B cell (primary cell): ENCODE data around the gene CCDC179.

ENCODE experiments used
- EZH2 ChIP-seq: IDR thresholded peaks from 2 replicates; pipeline ENCODE4 v1.6.1; 2012; ENCODE audit warnings: borderline replicate concordance, low read depth, mild to moderate bottlenecking, moderate library complexity, low read length; ENCODE audit not compliant: insufficient read depth, poor library complexity, severe bottlenecking
- TF ChIP-seq, protein P1 (sequence below): fragments of 200-600 bp; IDR thresholded peaks from one replicate; pipeline ENCODE4 v1.8.0; 2022; ENCODE audit warnings: antibody characterized with exemption, mild to moderate bottlenecking

DNA sequence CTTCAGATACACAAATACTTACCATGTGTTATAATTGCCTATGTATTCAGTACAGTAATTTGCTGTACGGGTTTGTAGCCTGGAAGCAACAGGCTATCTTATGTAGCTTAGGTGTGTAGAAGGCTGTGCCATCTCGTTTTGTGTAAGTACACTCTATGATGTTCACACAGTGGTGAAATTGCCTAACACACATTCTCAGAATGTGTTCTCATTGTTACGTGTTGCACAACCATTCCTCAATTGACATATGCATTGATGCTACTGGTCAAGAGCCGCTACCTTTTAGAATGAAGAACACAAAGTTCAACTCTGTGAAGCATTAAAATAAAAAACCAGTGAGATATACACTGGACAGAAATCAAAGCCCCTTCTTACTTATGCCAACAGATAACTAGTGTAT, 57.4 kb downstream of the CCDC179 start:
- TF ChIP-seq EZH2 = no peak
- TF ChIP-seq, protein P1, sequence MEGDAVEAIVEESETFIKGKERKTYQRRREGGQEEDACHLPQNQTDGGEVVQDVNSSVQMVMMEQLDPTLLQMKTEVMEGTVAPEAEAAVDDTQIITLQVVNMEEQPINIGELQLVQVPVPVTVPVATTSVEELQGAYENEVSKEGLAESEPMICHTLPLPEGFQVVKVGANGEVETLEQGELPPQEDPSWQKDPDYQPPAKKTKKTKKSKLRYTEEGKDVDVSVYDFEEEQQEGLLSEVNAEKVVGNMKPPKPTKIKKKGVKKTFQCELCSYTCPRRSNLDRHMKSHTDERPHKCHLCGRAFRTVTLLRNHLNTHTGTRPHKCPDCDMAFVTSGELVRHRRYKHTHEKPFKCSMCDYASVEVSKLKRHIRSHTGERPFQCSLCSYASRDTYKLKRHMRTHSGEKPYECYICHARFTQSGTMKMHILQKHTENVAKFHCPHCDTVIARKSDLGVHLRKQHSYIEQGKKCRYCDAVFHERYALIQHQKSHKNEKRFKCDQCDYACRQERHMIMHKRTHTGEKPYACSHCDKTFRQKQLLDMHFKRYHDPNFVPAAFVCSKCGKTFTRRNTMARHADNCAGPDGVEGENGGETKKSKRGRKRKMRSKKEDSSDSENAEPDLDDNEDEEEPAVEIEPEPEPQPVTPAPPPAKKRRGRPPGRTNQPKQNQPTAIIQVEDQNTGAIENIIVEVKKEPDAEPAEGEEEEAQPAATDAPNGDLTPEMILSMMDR = no peak
